HG03378 (cell line): ENCODE measurements around the gene BID.

Experiments
- ATAC-seq: cut with Tn5 transposase; IDR thresholded peaks from one replicate; pipeline ENCODE4 v1.9.1; 2021; ENCODE audit warnings: mild to moderate bottlenecking, moderate library complexity; ENCODE audit not compliant: unreplicated experiment

The BID gene

DNA sequence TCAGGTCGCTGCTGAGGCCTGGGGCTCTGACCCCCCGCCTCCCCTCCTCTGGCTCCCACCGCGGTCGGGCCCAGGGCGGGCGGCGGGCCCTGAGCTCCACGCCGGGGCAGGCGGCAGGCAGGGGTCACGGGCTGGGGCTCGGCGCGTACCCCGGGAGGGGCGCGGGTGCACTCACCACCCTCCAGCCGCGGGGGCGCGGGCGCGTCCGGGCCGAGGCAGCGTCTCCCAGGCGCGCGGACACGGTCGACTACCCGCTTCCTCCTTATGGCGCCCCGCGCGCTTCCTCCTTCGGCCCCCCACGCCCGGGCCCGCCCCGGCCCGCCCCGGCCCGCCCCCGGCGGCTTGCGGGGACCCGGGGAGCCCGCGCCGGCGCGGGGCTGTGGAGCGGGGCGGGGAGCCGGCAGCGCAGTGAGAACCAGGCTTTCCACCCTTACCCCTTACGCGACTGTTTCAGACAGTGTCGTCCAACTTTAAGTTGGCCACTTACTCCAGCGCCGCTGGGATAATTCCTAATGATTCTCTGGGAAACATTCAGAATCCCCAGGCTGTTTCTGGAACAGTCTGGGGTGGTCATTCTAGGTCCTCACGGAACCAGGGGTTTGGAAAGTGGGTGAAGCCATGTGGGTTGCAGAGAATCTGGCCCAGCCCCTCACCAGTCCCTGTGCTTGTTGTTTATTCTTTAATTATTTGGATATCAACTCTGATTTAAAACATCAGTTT is at the start of gene BID:
BID (minus strand) TSS at position 264 of the 720 bp plus-strand sequence. CDS start 24,353 bp downstream, outside the sequence.
- no peak for ATAC-seq

- no peak for ATAC-seq
These were observed 49.7 kb upstream of the BID start for GRCh38 chr22:17823964-17824363.

- ATAC-seq: no peak
These were observed 49.0 kb upstream of the BID start for GRCh38 chr22:17823226-17823625.

GRCh38 chr22:17822087-17822486 is 47.8 kb upstream of the BID start:
- no peak for ATAC-seq

GRCh38 chr22:17820879-17821439 is 46.7 kb upstream of the BID start:
- no peak for ATAC-seq

DNA sequence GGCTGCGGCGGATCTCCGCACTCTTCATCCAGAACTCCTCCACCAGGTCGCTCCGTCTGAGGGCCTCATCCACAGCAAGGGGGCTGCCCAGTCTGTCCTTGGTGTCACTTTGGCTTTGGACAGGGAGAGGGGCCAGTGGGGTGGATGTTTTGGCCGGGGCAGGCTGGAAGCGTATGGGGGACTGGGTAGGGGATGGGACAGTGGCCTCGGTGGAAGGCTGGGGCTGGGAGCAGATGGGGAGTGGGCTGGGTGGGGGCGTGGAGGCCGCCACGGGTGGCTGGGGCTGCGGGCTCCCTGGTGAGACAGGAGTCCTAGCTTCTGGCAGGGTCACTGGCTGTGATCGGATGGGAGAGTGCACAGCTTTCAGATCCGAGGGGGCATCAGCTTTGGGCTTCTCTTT is 44.4 kb upstream of the BID start:
- no peak for ATAC-seq

DNA sequence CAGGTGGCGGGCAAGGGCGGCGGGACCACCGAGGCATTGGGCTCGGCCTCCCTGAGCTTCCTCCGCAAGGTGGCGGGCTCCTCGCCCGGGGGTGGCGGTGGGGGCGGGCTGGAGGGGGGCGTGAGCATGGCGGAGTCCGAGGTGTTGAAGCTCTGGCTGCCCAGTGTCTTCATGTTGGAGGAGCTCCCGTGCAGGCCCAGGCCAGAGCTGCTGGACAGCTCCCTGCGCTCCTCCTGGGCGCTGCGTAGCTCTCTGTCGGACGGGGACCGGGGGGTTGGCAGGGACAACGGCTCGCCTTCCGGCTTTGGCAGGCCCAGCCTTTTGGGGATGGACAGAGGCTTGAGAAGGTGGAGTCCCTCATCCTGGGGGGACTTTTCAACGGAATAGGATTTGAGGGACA is 43.9 kb upstream of the BID start:
- no peak for ATAC-seq

- ATAC-seq: no peak
These were observed 43.3 kb upstream of the BID start for GRCh38 chr22:17817511-17818065.

DNA sequence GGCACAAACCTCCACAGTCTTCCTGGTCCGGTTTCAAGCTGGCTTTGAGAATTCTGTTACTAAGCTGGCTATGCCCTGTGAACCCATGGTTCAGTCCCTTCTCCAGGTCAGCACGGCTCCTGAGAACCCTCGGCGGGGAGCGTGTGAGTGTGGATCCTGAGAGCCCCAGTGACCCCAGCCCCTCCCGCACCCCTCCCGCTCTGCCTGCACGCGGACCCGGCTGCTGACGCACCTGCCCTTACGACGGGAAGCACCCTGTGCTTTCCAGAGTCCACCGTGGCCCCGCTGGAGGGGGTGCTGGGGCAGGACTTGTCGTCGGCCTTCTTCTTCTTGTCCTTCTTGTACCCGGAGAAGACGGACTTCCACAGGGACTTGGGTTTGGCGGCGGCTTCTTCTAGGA is 42.8 kb upstream of the BID start:
- ATAC-seq: no peak

GRCh38 chr22:17816649-17817048 is 42.4 kb upstream of the BID start:
- no peak for ATAC-seq

DNA sequence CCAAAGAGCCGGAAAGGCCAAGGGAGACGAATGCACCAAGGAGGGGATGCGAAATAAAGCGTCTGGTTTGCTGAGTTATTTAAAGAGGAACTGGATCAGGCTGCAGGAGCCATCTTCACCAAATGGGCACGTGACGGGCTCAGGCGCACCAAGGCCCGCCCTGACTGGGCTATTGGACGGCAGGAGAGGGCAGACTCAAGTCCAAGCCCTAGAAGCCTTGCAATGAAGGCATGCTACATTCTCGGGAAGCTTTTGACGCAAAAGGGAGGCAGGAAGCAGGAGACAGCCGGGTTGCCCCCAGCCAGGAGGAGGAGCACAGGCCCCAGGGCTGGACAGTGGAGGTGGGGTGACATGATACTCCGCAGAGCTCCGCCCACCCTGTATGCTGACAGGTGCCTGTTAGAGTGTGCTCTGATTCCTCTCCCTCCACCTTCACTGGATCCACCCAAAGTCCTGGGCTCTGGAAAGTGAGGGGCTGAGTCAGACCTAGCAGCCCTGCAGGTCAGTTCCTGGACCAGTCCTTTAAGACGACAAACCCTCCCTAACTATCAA is 41.5 kb upstream of the BID start:
- ATAC-seq: no peak

GRCh38 chr22:17814830-17815229 is 40.6 kb upstream of the BID start:
- no peak for ATAC-seq

- no peak for ATAC-seq
These were observed 39.8 kb upstream of the BID start for GRCh38 chr22:17814084-17814483.

- no peak for ATAC-seq
These were observed 36.9 kb upstream of the BID start for GRCh38 chr22:17811119-17811518.

DNA sequence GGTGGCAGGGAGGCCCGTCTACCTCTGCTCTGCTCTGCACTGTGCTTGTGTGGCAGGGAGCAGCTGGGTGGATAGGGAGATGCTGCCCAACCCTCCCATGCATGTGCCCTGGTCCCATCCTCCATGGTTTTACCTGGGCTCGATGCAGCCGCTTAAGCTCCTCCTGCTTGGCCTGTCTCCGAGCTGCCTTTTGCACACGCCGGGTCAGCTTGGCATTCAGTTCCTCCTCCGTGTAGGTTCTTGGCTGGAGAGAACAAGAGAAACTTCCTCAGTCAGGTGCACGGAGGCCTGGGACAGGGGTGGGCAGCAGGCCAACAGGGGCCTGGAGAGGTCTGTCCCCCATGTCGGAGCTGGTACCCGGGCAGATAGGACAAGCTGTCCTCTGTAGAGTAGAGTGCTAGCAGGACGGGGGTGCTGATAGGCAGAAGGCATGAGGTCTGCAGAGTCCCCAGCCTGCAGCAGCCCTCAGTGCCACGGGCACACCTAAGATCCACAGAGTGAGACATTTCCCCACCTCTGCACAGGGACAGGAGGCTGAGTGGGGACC is 36.4 kb upstream of the BID start:
- ATAC-seq: no peak

GRCh38 chr22:17808693-17809403 is 34.6 kb upstream of the BID start:
- ATAC-seq: no peak

- ATAC-seq: no peak
These were observed 33.5 kb upstream of the BID start for GRCh38 chr22:17807578-17808410.

- ATAC-seq: no peak
These were observed 32.8 kb upstream of the BID start for GRCh38 chr22:17807086-17807485.

DNA sequence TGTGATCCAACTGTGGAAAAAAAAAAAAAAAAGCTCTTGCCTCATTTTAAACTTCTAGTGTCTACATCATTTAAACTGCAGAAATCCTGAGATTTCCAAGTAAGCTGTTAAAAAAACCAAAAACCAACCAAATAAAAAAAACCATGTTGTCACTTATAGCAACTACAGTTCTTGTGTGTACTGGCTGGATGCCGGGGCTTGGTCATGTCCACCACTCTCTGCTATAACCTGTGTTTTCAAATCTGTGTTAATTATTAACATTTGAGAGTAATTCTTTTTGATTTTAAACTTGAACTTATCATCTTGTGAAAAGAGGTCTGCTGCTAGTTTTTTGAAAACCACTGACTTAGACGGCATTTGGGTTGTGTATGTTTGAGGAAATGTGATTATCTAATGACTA is 32.2 kb upstream of the BID start:
- ATAC-seq: no peak

DNA sequence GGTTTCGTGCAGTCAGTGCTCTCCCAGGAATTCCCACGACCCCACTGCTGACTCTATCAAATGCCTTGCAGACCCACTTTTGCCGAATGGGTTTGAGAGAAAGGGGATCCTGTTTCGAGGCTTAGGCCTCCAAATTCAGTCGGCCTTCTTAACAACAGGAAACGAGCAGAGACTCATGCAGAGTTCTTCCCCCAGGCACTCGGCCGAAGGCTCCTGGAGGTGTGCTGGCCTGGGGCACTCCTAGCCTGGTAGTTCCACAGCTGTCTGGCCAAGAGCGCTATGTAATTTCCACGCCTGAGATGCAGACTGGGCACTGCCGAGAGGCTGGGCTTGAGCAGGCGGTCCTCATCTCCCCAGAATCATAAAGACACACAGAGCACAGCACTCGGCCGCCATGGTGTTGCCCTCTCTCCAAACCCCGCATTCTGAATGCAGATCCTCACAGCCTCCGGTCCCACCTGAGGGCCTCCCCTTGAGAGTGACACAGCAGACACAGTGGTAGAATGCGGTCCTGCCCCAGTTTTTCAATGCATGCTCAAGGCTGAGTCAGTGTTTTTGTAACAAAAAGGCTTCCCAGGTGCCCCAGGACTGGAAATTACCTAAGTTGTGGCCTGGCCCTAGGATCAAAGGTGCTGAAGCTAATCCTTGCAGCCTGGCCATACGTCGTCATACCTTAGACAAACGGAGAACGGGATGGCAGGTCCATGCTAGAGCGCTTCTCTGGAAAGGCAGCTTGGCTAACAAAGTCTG is 30.2 kb upstream of the BID start:
- ATAC-seq: no peak
